HEK293 (cell line): Measurements from ENCODE around the gene ACOT7.
A peak's percentile ranks its signal among the peaks of the same experiment; 100 is the strongest.

Experiments used
- CTCF ChIA-PET: fragments of 350-600 bp; formaldehyde crosslinking; extraction: SDS; loops from one replicate; lab custom pipeline; 2021; ENCODE audit warnings: antibody characterized with exemption; lab: Yijun Ruan, JAX
- POLR2A ChIA-PET: fragments of 300-600 bp; formaldehyde crosslinking; extraction: SDS; loops from one replicate; lab custom pipeline; 2020; ENCODE audit warnings: antibody characterized with exemption, inconsistent platforms; lab: Yijun Ruan, JAX
- H3K27ac ChIP-seq: fragments of 200-500 bp; sonication (Bioruptor generic); 2 replicates; pipeline ENCODE4 v1.5.1; 2014; ENCODE audit warnings: low read depth, low read length, control low read depth, inconsistent platforms; ENCODE audit errors: extremely low read depth
- H3K36me3 ChIP-seq, 2 experiments: fragments of 200-500 bp in 1 of 2; sonication (Bioruptor generic) in 1 of 2; 1 replicate in 1 of 2; 2 replicates in 1 of 2; pipeline ENCODE4 v1.5.1; 2014 to 2017; ENCODE audit warnings: inconsistent platforms in 2 of 2, low read length in 2 of 2; ENCODE audit not compliant: control insufficient read depth in 2 of 2, insufficient read depth in 1 of 2
- H3K4me1 ChIP-seq: fragments of 200-500 bp; sonication (Bioruptor generic); 2 replicates; pipeline ENCODE4 v1.5.1; 2014; ENCODE audit warnings: mild to moderate bottlenecking, low read length, inconsistent platforms; ENCODE audit not compliant: control insufficient read depth, insufficient read depth
- H3K4me3 ChIP-seq: 2 replicates; pipeline ENCODE4 v1.5.1; 2011; ENCODE audit warnings: low read depth, mild to moderate bottlenecking, control low read depth, low read length, moderate library complexity
- H3K9me3 ChIP-seq: fragments of 200-500 bp; sonication (Bioruptor generic); 2 replicates; pipeline ENCODE4 v1.5.1; 2014; ENCODE audit warnings: low read depth, low read length, inconsistent platforms; ENCODE audit not compliant: control insufficient read depth, insufficient read depth
- EGR2 ChIP-seq: fragments of 450-650 bp; formaldehyde crosslinking; IDR thresholded peaks from 2 replicates; pipeline ENCODE4 v1.5.1; 2016; ENCODE audit warnings: low read depth, missing biosample characterization, missing genetic modification characterization
- GFI1B ChIP-seq: fragments of 450-650 bp; formaldehyde crosslinking; IDR thresholded peaks from 2 replicates; pipeline ENCODE4 v1.5.1; 2016; ENCODE audit warnings: missing biosample characterization, missing genetic modification characterization
- GLIS2 ChIP-seq: fragments of 450-650 bp; formaldehyde crosslinking; IDR thresholded peaks from 2 replicates; pipeline ENCODE4 v1.5.1; 2016; ENCODE audit warnings: missing biosample characterization, missing genetic modification characterization
- HOXC10 ChIP-seq: sonication (generic); formaldehyde crosslinking; IDR thresholded peaks from 2 replicates; pipeline ENCODE4 v1.8.1; 2023; ENCODE audit warnings: mild to moderate bottlenecking, missing genetic modification reagents
- REPIN1 ChIP-seq: fragments of 450-650 bp; formaldehyde crosslinking; IDR thresholded peaks from 2 replicates; pipeline ENCODE4 v1.5.1; 2017; ENCODE audit warnings: missing biosample characterization, missing genetic modification characterization, low read depth
- ZBTB17 ChIP-seq: fragments of 450-650 bp; formaldehyde crosslinking; IDR thresholded peaks from 2 replicates; pipeline ENCODE4 v1.5.1; 2016; ENCODE audit warnings: missing biosample characterization, missing genetic modification characterization
- ZFP69B ChIP-seq: fragments of 450-650 bp; formaldehyde crosslinking; IDR thresholded peaks from 2 replicates; pipeline ENCODE4 v1.5.1; 2016; ENCODE audit warnings: missing biosample characterization, missing genetic modification characterization
- ZNF121 ChIP-seq: fragments of 450-650 bp; formaldehyde crosslinking; IDR thresholded peaks from 2 replicates; pipeline ENCODE4 v1.5.1; 2016; ENCODE audit warnings: missing biosample characterization, missing genetic modification characterization
- ZNF138 ChIP-seq: fragments of 450-650 bp; formaldehyde crosslinking; IDR thresholded peaks from 2 replicates; pipeline ENCODE4 v1.5.1; 2016; ENCODE audit warnings: missing biosample characterization, missing genetic modification characterization, borderline replicate concordance
- ZNF155 ChIP-seq: fragments of 450-650 bp; formaldehyde crosslinking; IDR thresholded peaks from 2 replicates; pipeline ENCODE4 v1.5.1; 2016; ENCODE audit warnings: missing biosample characterization, missing genetic modification characterization
- ZNF16 ChIP-seq: fragments of 450-650 bp; formaldehyde crosslinking; IDR thresholded peaks from 2 replicates; pipeline ENCODE4 v1.5.1; 2016; ENCODE audit warnings: low read depth, missing biosample characterization, missing genetic modification characterization
- ZNF426 ChIP-seq: fragments of 450-650 bp; formaldehyde crosslinking; IDR thresholded peaks from 2 replicates; pipeline ENCODE4 v1.5.1; 2017; ENCODE audit warnings: missing biosample characterization, missing genetic modification characterization, mild to moderate bottlenecking, inconsistent platforms, moderate library complexity
- ZNF544 ChIP-seq: fragments of 450-650 bp; formaldehyde crosslinking; IDR thresholded peaks from 2 replicates; pipeline ENCODE4 v1.5.0; 2017; ENCODE audit warnings: missing biosample characterization, missing genetic modification characterization
- ZNF600 ChIP-seq: fragments of 450-650 bp; formaldehyde crosslinking; IDR thresholded peaks from 2 replicates; pipeline ENCODE4 v1.5.1; 2016; ENCODE audit warnings: missing biosample characterization, missing genetic modification characterization
- ZNF658 ChIP-seq: fragments of 450-650 bp; formaldehyde crosslinking; IDR thresholded peaks from 2 replicates; pipeline ENCODE4; 2016; ENCODE audit warnings: missing biosample characterization, missing genetic modification characterization
- TF ChIP-seq, protein P1 (sequence below): fragments of 450-650 bp; formaldehyde crosslinking; IDR thresholded peaks from 2 replicates; pipeline ENCODE4 v1.5.1; 2017; ENCODE audit warnings: missing biosample characterization, missing genetic modification characterization
- TF ChIP-seq, protein P2 (sequence below): fragments of 450-650 bp; formaldehyde crosslinking; IDR thresholded peaks from 2 replicates; pipeline ENCODE4 v1.5.1; 2016; ENCODE audit warnings: missing biosample characterization, missing genetic modification characterization

The ACOT7 gene

DNA sequence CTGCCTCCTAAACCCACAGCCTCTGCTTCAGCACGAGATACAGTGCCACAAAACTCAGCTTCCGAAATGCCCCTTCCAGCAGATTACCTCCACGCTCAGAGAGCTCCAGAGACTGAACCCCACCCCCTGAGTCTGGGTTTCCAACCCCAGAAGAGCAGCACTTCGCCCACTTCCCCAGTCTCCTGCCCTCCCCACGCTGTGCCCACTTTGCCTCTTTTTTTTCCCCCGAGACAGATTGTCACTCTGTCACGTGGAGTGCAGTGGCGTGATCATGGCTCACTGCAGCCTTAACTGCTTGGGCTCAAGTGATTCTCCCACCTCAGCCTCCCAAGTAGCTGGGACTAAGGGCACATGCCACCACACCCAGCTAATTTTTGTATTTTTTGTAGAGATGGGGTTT is 167.9 kb downstream of the ACOT7 start:
- Histone ChIP-seq H3K27ac (no peak overlapping the region), H3K4me1 (no peaks in the 10 kb centered on the region)
- POLR2A ChIA-PET = no interaction called here
- TF ChIP-seq ZNF658 (no peak), GLIS2 (no peak), GFI1B (tag by site-specific recombination) (no peak)
- TF ChIP-seq, protein P1, sequence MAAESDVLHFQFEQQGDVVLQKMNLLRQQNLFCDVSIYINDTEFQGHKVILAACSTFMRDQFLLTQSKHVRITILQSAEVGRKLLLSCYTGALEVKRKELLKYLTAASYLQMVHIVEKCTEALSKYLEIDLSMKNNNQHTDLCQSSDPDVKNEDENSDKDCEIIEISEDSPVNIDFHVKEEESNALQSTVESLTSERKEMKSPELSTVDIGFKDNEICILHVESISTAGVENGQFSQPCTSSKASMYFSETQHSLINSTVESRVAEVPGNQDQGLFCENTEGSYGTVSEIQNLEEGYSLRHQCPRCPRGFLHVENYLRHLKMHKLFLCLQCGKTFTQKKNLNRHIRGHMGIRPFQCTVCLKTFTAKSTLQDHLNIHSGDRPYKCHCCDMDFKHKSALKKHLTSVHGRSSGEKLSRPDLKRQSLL (tag by site-specific recombination) = no peak
- TF ChIP-seq, all 188 proteins: peak for 0
- Histone ChIP-seq H3K9me3 (no peaks in the 10 kb centered on the region), H3K36me3 (peaks cover 45 to 98% of the 10 kb centered on the region in 2 experiments; a peak in 2 of 3 replicates), H3K4me3 (no peak overlapping the region)
- CTCF ChIA-PET = interaction anchor here (0.6 to 2.3 kb wide), 4 partner anchors 12 to 329 kb away, joined by 3 to 13 read pairs (median 4); partner anchors contain the start of gene RNF207

DNA sequence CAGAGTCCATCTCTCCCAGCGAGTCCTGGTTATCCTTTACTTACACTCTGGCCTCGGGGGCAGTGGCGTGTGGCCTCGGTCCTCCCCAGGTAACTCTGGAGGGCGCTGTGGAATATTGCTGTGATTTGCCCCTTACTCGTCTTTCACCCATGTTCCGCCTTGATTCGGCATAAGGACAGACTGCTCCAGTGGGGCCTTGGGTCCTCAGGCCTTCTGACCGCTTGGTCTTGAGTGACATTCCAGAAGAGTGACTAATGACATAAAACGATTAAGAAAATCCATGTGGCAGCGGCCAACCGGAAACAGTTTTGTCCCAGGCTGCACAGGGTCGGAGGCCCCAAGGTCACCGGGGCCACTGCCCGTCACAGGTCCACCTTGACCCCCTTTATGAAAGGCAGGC is 168.8 kb downstream of the ACOT7 start:
- H3K4me1 ChIP-seq = no peaks in the 10 kb centered on the region
- CTCF ChIA-PET = interaction anchor here (0.6 to 2.3 kb wide), 3 partner anchors 10 to 39 kb away, joined by 3 to 13 read pairs (median 4); partner anchors contain the start of gene RNF207
- H3K9me3 ChIP-seq = no peaks in the 10 kb centered on the region
- TF ChIP-seq ZNF121 (tag by site-specific recombination) = no peak
- TF ChIP-seq ZNF600 = 0 out of 2 replicates have a peak, but pooled peaks have one; percentile 27
- TF ChIP-seq, all 188 proteins: peak for 1
- POLR2A ChIA-PET = interaction anchor here (1.1 to 1.3 kb wide), 2 partner anchors 18 to 20 kb away, joined by 3 to 4 read pairs; no protein-coding TSS in a partner anchor
- Histone ChIP-seq H3K36me3 (peaks cover 36 to 95% of the 10 kb centered on the region in 2 experiments; a peak in 2 of 3 replicates), H3K4me3 (no peak overlapping the region), H3K27ac (no peak overlapping the region)

DNA sequence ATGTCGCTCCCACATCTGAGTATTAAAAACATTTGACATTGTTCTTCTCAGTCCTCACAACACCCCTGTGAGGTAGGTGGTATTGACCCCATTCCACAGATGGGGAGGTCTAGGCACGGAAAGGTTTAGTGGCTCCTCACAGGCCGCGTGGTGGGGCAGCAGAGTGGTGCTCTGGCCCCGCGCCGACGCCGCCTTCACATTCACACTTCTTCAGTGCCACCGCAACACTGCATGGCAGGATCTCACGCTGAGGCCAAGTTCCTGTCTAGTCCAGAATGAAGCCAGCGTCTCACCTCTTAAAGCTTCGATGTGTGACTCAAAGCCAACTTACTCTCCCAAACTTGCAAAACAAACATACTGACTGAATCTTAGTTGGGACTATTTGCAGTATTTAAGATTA is 169.9 kb downstream of the ACOT7 start:
- POLR2A ChIA-PET = interaction anchor here (1.0 to 1.3 kb wide), 3 partner anchors 15 to 19 kb away, joined by 3 to 4 read pairs (median 3); no protein-coding TSS in a partner anchor
- H3K27ac ChIP-seq = no peak overlapping the region
- H3K4me3 ChIP-seq = no peak overlapping the region
- TF ChIP-seq, protein P1 (tag by site-specific recombination) = no peak
- TF ChIP-seq ZNF426 (tag by site-specific recombination) (no peak), ZFP69B (tag by site-specific recombination) (no peak), ZNF155 (tag by site-specific recombination) (no peak), ZBTB17 (tag by site-specific recombination) (no peak), EGR2 (no peak), REPIN1 (tag by site-specific recombination) (no peak), HOXC10 (no peak), ZNF138 (tag by site-specific recombination) (no peak), ZNF544 (no peak), ZNF16 (tag by site-specific recombination) (no peak)
- TF ChIP-seq, protein P2, sequence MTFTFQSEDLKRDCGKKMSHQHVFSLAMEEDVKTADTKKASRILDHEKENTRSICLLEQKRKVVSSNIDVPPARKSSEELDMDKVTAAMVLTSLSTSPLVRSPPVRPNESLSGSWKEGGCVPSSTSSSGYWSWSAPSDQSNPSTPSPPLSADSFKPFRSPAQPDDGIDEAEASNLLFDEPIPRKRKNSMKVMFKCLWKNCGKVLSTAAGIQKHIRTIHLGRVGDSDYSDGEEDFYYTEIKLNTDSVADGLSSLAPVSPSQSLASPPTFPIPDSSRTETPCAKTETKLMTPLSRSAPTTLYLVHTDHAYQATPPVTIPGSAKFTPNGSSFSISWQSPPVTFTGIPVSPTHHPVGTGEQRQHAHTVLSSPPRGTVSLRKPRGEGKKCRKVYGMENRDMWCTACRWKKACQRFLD = no peak
- CTCF ChIA-PET = interaction anchor here (1.1 to 2.3 kb wide), 3 partner anchors 8 to 171 kb away, joined by 4 to 13 read pairs (median 6); partner anchors contain the start of gene RNF207
- no peaks in the 10 kb centered on the region for H3K4me1 ChIP-seq
- peaks cover 26 to 85% of the 10 kb centered on the region in 2 experiments; a peak in 2 of 3 replicates for H3K36me3 ChIP-seq
- no peaks in the 10 kb centered on the region for H3K9me3 ChIP-seq
